Endodermal cell (in vitro differentiated cells): ENCODE measurements around the gene ORC6. TPM values are rescaled to one million over a fixed set of nuclear protein-coding genes. Genes with fewer than 3 reads are reported as not detected.

Source experiments
- DNase-seq: peaks from one replicate; pipeline ENCODE4 v3.0.0-alpha.2; 2017
- H3K27ac ChIP-seq: 2 replicates; pipeline ENCODE4 v1.5.1; 2013; ENCODE audit warnings: mild to moderate bottlenecking, low read depth, low read length, moderate library complexity
- H3K27me3 ChIP-seq: 2 replicates; pipeline ENCODE4 v1.6.1; 2013; ENCODE audit warnings: mild to moderate bottlenecking, low read length, moderate library complexity; ENCODE audit not compliant: insufficient read depth, control insufficient read depth, poor library complexity, severe bottlenecking
- H3K36me3 ChIP-seq: 2 replicates; pipeline ENCODE4 v1.7.0; 2013; ENCODE audit warnings: mild to moderate bottlenecking, low read length, moderate library complexity; ENCODE audit not compliant: control insufficient read depth, insufficient read depth
- H3K4me1 ChIP-seq: one replicate; pipeline ENCODE4 v1.7.0; 2013; ENCODE audit warnings: low read length; ENCODE audit not compliant: control insufficient read depth, insufficient read depth
- H3K4me3 ChIP-seq: 2 replicates; pipeline ENCODE4 v1.5.1; 2013; ENCODE audit warnings: mild to moderate bottlenecking, low read length, moderate library complexity
- H3K9ac ChIP-seq: 2 replicates; pipeline ENCODE4 v1.6.1; 2013; ENCODE audit warnings: mild to moderate bottlenecking, low read length, moderate library complexity; ENCODE audit not compliant: poor library complexity, severe bottlenecking; ENCODE audit errors: extremely low read depth
- H3K9me3 ChIP-seq: 2 replicates; pipeline ENCODE4 v1.6.1; 2013; ENCODE audit warnings: mild to moderate bottlenecking, low read length, moderate library complexity; ENCODE audit not compliant: control insufficient read depth
- H3K27ac Mint-ChIP-seq: 2 replicates; pipeline ENCODE4 v1.8.0; 2020; ENCODE audit warnings: mixed read lengths
- H3K27me3 Mint-ChIP-seq: 2 replicates; pipeline ENCODE4 v1.8.0; 2021; ENCODE audit warnings: mild to moderate bottlenecking, mixed read lengths; ENCODE audit not compliant: insufficient read depth
- H3K36me3 Mint-ChIP-seq: 2 replicates; pipeline ENCODE4 v1.8.0; 2020; ENCODE audit warnings: low read depth, mixed read lengths
- H3K4me1 Mint-ChIP-seq: 2 replicates; pipeline ENCODE4 v1.8.0; 2020; ENCODE audit warnings: mixed read lengths
- H3K4me3 Mint-ChIP-seq: 2 replicates; pipeline ENCODE4 v1.8.0; 2020; ENCODE audit warnings: mild to moderate bottlenecking, moderate library complexity, mixed read lengths
- H3K9me3 Mint-ChIP-seq: 2 replicates; pipeline ENCODE4 v1.8.0; 2020; ENCODE audit warnings: mild to moderate bottlenecking, mixed read lengths
- CTCF ChIP-seq: fragments of 200-600 bp; sonication (generic); conservative IDR thresholded peaks from 2 replicates; pipeline ENCODE4 v1.5.0; 2021; ENCODE audit warnings: antibody characterized with exemption, mild to moderate bottlenecking
- WGBS, 2 experiments: methylation state at CpG; one replicate each; pipeline versions ENCODE4 v1.1.5 to v1.1.7; 2013; ENCODE audit warnings: missing lambda C conversion rate in 2 of 2, mixed read lengths in 1 of 2; ENCODE audit not compliant: insufficient coverage in 1 of 2, insufficient read length in 1 of 2; 5-methylcytosine and 5-hydroxymethylcytosine counted together
- total RNA-seq, 2 donors: library from RNA; stranded (reverse); fragmentation: NEBNext Ultra II Directional in 1 of 2; extraction: Animal tissue kit (Norgen Biotek cat#: 25700) in 1 of 2; gene quantifications; 2 replicates in 1 of 2; 3 replicates in 1 of 2; pipeline ENCODE4 v1.2.1, GENCODE V29; 2021

ORC6 gene
- total RNA-seq, 2 donors from 2014 or later: 94.9 to 128 TPM

GRCh38 chr16:46727184-46727583 lies 37.7 kb downstream of the ORC6 start:
- no peaks in the 10 kb centered on the region for H3K4me1 ChIP-seq
- peaks cover 22% of the 10 kb centered on the region for H3K9me3 ChIP-seq
- H3K36me3 ChIP-seq: no peaks in the 10 kb centered on the region
- H3K4me3 ChIP-seq: no peak overlapping the region
- no peaks in the 10 kb centered on the region for H3K4me1 Mint-ChIP-seq
- H3K36me3 Mint-ChIP-seq: peaks cover 10% of the 10 kb centered on the region
- H3K27me3 ChIP-seq: no peaks in the 10 kb centered on the region
- 90 to 92% methylated on average over 5 to 7 of the region's 7 CpGs for whole genome bisulfite sequencing, 2 experiments
- no peak overlapping the region for H3K27ac Mint-ChIP-seq
- TF ChIP-seq CTCF: no peak
- H3K27me3 Mint-ChIP-seq: no peaks in the 10 kb centered on the region
- no peak overlapping the region for H3K27ac ChIP-seq
- H3K4me3 Mint-ChIP-seq: no peak overlapping the region
- H3K9me3 Mint-ChIP-seq: peaks cover 24% of the 10 kb centered on the region
- H3K9ac ChIP-seq: no peak overlapping the region
- no peak for DNase-seq

GRCh38 chr16:46727630-46728029 lies 38.2 kb downstream of the ORC6 start:
- Mint-ChIP-seq H3K4me3 (no peak overlapping the region), H3K27me3 (no peaks in the 10 kb centered on the region), H3K9me3 (peaks cover 24% of the 10 kb centered on the region), H3K4me1 (no peaks in the 10 kb centered on the region), H3K36me3 (peaks cover 10% of the 10 kb centered on the region), H3K27ac (no peak overlapping the region)
- Histone ChIP-seq H3K36me3 (no peaks in the 10 kb centered on the region), H3K27me3 (no peaks in the 10 kb centered on the region), H3K27ac (no peak overlapping the region), H3K4me1 (no peaks in the 10 kb centered on the region), H3K9me3 (peaks cover 22% of the 10 kb centered on the region), H3K9ac (no peak overlapping the region), H3K4me3 (no peak overlapping the region)
- no peak for TF ChIP-seq CTCF
- WGBS, 2 experiments: 91 to 92% methylated on average over 7 to 9 of the region's 9 CpGs
- DNase-seq: no peak

- Histone ChIP-seq H3K4me3 (no peak overlapping the region), H3K27me3 (no peaks in the 10 kb centered on the region), H3K9me3 (peaks cover 16% of the 10 kb centered on the region), H3K27ac (no peak overlapping the region), H3K4me1 (no peaks in the 10 kb centered on the region), H3K36me3 (no peaks in the 10 kb centered on the region), H3K9ac (no peak overlapping the region)
- WGBS, 2 experiments: 92 to 100% methylated on average over 6 to 14 of the region's 14 CpGs
- Mint-ChIP-seq H3K4me1 (no peaks in the 10 kb centered on the region), H3K9me3 (peaks cover 18% of the 10 kb centered on the region), H3K27ac (no peak overlapping the region), H3K36me3 (peaks cover 8% of the 10 kb centered on the region), H3K4me3 (no peak overlapping the region), H3K27me3 (no peaks in the 10 kb centered on the region)
- DNase-seq: no peak
- no peak for TF ChIP-seq CTCF
Observed at GRCh38 chr16:46728806-46729205, 39.3 kb downstream of the ORC6 start.
